Measurements from ENCODE around the gene MLLT10.

DNA sequence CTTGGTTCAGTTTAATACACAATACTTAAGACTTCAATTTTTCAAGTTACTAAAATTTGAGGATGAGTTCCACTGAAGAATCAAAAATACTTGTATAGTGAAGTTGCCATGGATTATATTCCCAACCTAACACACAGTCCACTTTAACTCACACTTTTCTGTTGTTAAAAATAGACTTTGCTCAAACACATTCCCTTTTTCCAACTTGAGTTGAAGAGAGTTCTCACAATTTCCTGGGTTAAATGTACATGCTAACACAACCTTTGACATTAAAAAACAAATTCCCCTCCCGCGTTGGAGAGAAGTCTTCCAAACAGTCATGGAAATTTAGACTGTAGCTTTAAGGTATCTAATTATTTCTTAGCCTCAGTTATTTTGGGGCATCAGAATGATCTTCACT lies 35.7 kb upstream of the MLLT10 start:
- TF ChIP-seq GATA3 (IDR thresholded peaks at IDR 0.05; ENCODE audit: low read depth, low read length) (no peak), GATA2 (IDR thresholded peaks at IDR 0.05; ENCODE audit: low read depth, low read length) (no peak)

All from SH-SY5Y (cell line).